ENCODE data around the gene BFAR. TPM values are rescaled to one million over a fixed set of nuclear protein-coding genes. Genes with fewer than 3 reads are reported as not detected.
"Not testable (repeated sequence)": the region's sequence is repeated elsewhere in the genome, so short reads cannot be mapped to it uniquely, and the experiment has no call there.

The BFAR gene
- total RNA-seq, 8 experiments from 2014 or later, result 30.8 to 56.2 (median 46.0) TPM

DNA sequence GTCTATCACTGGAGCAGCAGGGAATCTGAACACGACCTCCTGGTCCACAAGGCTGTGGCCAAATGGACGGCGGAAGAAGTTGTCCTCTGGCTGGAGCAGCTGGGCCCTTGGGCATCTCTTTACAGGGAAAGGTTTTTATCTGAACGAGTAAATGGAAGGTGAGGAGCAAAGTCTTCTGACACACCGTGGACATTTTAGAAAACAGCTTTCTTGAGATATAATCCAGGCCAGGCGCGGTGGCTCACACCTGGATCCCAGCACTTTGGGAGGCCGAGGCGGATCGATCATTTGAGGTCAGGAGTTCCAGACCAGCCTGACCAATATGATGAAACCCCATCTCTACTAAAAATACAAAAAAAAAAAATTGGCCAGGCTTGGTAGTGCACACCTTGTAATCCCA, 17.1 kb downstream of the BFAR start:
- Histone ChIP-seq H3K4me1 (replicated peaks in 1 of 2) (no peaks in the 10 kb centered on the region), H3K27ac (no peak overlapping the region), H3K4me3 (no peak overlapping the region)
- no peak for ATAC-seq (replicated peaks in 6 of 8)
- in situ Hi-C loops (cut with MboI; ENCODE audit: low pct_unique_long_range_greater_than_20kb in 2 of 9, low sequenced_read_pairs in 9 of 9, unreplicated experiment in 9 of 9), result no loop called here
- WGBS, 10 experiments, result 70 to 100% (median 100%) methylated on average over 1 to 5 of the region's 10 CpGs; no CpG with 5 or more reads in 3 of the 10 experiments

DNA sequence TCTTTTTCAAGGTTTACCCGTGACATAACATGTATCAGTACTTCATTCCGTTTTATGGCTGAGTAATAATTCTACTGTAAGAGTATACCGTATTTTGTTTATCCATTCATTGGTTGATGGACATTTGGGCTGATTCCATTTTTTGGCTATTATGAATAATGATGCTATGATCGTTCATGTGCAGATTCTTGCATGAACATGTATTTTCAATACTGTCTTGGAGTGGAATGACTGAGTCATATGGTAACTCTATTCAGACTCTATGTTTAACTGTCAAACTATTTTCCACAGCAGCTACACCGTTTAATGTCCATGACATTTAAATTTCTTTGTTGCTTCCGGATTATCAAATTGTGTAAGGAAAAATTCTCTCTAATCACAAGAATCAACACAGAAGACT, 17.9 kb downstream of the BFAR start:
- no peaks in the 10 kb centered on the region for H3K4me1 ChIP-seq (replicated peaks in 1 of 2)
- in situ Hi-C loops (cut with MboI; ENCODE audit: low pct_unique_long_range_greater_than_20kb in 2 of 9, low sequenced_read_pairs in 9 of 9, unreplicated experiment in 9 of 9), result no loop called here
- no peak overlapping the region for H3K27ac ChIP-seq
- WGBS, 10 experiments, result 48 to 100% (median 88%) methylated on average over 3 to 6 of the region's 6 CpGs; no CpG with 5 or more reads in 1 of the 10 experiments
- no peak overlapping the region for H3K4me3 ChIP-seq
- ATAC-seq (replicated peaks in 6 of 8), result peak in 1 of 8 experiments; percentile 45

DNA sequence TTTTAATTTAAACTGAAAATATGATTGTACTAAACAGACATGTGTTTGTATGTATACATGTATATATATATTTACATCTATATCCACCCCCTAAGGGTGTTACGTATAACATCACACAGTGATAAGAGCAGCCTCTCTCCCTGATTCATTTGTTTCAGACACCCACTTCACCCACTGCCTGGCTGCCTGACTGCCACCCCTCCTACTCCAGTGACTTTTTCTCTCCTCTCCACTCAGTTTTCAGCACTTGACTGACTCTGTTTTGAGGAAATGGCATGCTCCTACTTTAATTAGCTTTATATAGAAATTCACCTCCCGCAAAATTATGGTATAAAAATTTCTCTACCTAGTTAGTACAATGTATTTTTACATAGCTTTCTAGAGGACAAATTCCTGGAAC, 20.0 kb downstream of the BFAR start:
- in situ Hi-C loops (cut with MboI; ENCODE audit: low pct_unique_long_range_greater_than_20kb in 2 of 9, low sequenced_read_pairs in 9 of 9, unreplicated experiment in 9 of 9), result no loop called here
- WGBS, 10 experiments, result 89 to 100% (median 100%) methylated on average over 1 to 2 of the region's 2 CpGs; no CpG with 5 or more reads in 1 of the 10 experiments
- H3K4me1 ChIP-seq (replicated peaks in 1 of 2), result no peaks in the 10 kb centered on the region
- no peak overlapping the region for H3K27ac ChIP-seq
- H3K4me3 ChIP-seq, result no peak overlapping the region
- ATAC-seq (replicated peaks in 6 of 8), result no peak

DNA sequence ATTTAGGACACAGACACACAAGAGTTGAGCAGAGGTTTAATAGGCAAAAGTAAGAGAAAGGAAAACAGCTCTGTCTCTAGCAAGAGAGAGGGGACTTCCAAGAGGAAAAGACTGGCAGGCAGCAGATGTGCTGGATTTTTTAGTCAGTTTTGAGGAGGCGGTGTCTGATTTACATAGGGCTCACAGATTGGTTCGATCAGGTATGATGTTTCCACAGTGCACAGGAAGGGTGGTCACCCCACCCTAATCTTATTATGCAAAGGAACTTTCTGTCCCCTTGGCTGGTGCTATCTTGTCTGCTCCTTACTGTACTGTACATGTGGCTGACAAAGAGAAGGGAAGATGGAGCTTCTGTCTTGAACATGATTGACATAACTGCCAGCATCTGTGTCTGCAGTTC, 25.3 kb downstream of the BFAR start:
- in situ Hi-C loops (cut with MboI; ENCODE audit: low pct_unique_long_range_greater_than_20kb in 2 of 9, low sequenced_read_pairs in 9 of 9, unreplicated experiment in 9 of 9), result no loop called here
- H3K4me3 ChIP-seq, result no peak overlapping the region

DNA sequence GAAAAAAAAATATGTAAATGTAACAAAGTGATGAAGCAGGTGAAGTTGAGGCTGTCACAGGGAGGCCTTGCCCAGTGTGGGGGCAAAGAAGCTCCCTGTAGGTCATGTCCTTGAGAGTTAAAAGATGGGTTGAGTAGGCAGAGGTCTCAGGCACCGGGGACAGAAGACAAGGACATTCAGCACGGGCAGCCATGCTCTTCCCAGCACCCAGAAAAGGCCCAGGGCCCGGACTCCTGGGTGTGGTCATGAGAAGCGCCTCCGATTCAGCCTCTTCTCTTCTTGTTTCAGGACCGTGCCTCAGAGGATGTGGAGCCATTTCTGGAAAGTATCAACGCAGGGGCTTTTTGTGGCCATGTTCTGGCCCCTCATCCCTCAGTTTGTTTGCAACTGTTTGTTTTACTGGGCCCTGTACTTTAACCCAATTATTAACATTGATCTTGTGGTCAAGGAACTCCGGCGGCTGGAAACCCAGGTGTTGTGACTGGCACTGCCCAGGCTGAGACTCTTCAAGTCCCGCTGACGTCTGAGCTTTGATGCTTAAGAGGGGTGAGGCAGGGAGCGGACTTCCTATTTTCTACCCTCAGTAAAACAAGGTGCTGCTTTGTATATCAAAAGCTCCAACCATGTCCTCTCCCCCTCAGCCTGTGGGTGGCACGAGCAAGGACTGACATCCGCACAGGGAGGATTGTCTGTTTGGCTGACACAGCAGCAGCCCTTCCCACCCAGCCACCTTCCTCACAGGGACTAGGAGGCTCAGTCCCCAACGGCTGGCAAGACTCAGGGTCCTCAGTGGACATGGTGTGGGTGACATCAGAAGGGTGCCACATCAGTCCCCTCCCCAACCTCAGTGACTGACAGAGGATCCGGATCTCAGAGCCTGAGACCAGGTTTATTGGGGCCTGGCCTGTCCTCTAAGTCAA, 34.9 kb downstream of the BFAR start:
- Histone ChIP-seq H3K27ac (no peak overlapping the region), H3K4me1 (replicated peaks in 1 of 2) (no peaks in the 10 kb centered on the region), H3K4me3 (no peak overlapping the region)
- 80 to 100% (median 94%) methylated on average over 1 to 10 of the region's 16 CpGs; no CpG with 5 or more reads in 4 of the 10 experiments for WGBS, 10 experiments
- in situ Hi-C loops (cut with MboI; ENCODE audit: low pct_unique_long_range_greater_than_20kb in 2 of 9, low sequenced_read_pairs in 9 of 9, unreplicated experiment in 9 of 9), result no loop called here
- ATAC-seq (replicated peaks in 6 of 8), result no peak

More for the DNA sequence above, 25.3 kb downstream of the BFAR start:
- Histone ChIP-seq H3K27ac (no peak overlapping the region), H3K4me1 (replicated peaks in 1 of 2) (no peaks in the 10 kb centered on the region)
- 59 to 100% (median 66%) methylated on average over 1 to 2 of the region's 2 CpGs; no CpG with 5 or more reads in 6 of the 10 experiments for WGBS, 10 experiments
- ATAC-seq (replicated peaks in 6 of 8), result peak in 3 of 8 experiments; percentile 99

DNA sequence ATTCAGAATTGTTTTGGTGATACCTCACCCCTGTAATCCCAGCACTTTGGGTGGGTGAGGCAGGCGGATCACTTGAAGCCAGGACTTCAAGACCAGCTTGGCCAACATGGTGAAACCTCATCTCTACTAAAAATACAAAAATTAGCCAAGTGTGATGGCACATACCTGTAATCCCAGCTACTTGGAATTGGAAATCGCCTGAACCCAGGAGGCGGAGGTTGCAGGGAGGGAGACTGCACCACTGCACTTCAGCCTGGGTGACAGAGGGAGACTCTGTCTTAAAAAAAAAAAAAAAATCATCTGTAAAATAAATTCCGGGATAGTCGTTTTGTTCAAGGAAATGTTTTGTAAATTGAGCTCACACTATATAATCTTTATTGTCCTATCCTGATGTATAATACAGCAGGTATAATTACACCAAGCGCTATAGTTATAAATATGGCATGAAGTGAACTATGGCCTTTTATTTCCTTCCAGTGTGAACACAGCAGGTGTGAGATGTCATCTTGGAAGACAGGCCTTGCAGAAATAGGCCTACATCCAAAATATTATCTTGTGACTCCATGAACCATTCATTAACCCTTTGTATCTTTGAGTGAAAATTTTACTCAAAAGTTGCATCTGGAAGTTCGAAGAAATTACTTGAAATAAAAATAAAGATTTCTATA, 35.9 kb downstream of the BFAR start:
- 77 to 100% (median 96%) methylated on average over 1 to 6 of the region's 7 CpGs for WGBS, 10 experiments
- in situ Hi-C loops (cut with MboI; ENCODE audit: low pct_unique_long_range_greater_than_20kb in 2 of 9, low sequenced_read_pairs in 9 of 9, unreplicated experiment in 9 of 9), result no loop called here
- Histone ChIP-seq H3K27ac (no peak overlapping the region), H3K4me3 (no peak overlapping the region), H3K4me1 (replicated peaks in 1 of 2) (no peaks in the 10 kb centered on the region)
- ATAC-seq (replicated peaks in 6 of 8), result no peak

DNA sequence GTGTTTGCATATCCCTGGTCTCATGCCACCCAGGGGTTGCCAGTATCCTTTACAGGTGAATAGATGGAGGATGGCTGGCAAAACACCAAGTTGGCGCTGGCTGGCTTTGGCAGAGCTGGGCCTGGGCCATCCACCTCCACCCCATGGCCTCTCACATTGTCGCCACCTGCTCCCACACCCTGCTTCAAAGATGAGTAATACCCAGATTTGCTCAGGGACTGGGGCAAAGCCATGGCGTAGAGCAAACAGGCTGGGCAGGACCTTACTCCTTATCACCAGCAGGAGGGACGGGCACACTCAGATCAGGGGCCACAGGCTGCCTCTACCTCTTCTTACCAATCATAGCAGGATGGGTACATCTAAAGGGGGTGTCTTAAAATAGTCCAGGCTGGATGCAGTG, 37.0 kb downstream of the BFAR start:
- Histone ChIP-seq H3K4me1 (replicated peaks in 1 of 2) (no peaks in the 10 kb centered on the region), H3K4me3 (no peak overlapping the region), H3K27ac (no peak overlapping the region)
- ATAC-seq (replicated peaks in 6 of 8), result no peak
- WGBS, 10 experiments, result 88 to 100% (median 100%) methylated on average over 1 to 2 of the region's 4 CpGs; no CpG with 5 or more reads in 7 of the 10 experiments
- in situ Hi-C loops (cut with MboI; ENCODE audit: low pct_unique_long_range_greater_than_20kb in 2 of 9, low sequenced_read_pairs in 9 of 9, unreplicated experiment in 9 of 9), result no loop called here

DNA sequence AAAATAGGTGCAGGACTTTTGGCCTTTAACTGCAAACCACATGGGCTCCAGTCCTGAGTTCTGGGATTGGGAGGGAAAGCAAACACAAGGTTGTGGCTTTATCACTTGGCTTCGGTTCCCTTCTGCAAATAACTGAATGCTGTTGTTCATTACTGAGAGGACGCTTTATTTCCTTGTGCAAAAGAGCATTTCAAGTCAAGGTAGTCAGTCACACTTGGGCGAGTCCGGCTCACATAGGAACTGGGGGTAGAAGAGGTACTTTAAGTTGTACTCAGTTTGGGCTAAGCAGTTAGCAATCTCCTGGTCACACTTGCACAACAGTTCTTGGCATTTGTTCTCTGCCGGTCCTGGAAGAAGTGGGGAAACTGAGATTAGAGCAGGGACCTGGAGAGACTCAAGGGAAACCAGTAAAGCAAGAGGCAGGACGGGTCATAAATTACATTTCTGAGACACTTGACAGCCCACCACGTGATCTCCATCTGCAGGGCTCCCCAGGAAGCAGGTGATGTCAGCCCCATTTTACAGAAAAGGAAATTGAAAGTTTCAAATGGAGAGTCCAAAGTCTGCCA, 39.7 kb downstream of the BFAR start:
- 20 to 90% (median 70%) methylated on average over 1 to 5 of the region's 7 CpGs for WGBS, 10 experiments
- Histone ChIP-seq H3K4me1 (replicated peaks in 1 of 2) (no peaks in the 10 kb centered on the region), H3K4me3 (no peak overlapping the region), H3K27ac (no peak overlapping the region)
- in situ Hi-C loops (cut with MboI; ENCODE audit: low pct_unique_long_range_greater_than_20kb in 2 of 9, low sequenced_read_pairs in 9 of 9, unreplicated experiment in 9 of 9), result no loop called here
- no peak for ATAC-seq (replicated peaks in 6 of 8)

DNA sequence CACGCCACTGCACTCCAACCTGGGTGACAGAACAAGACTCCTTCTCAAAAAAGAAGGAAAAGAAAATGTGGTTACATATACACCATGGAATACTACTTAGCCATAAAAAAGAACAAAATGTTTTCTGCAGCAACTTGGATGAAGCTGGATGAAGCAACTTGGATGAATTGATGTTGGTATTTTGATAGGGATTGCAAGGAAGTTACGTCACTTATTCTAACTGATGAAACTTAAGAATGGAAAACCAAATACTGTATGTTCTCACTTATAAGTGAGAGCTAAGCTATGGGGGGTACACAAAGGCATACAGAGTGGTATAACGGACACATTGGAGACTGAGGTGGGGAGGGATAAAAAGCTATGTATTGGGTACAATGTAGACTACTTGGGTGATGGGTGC, 43.9 kb downstream of the BFAR start:
- no peak overlapping the region for H3K4me3 ChIP-seq
- no peak for ATAC-seq (replicated peaks in 6 of 8)
- H3K27ac ChIP-seq, result no peak overlapping the region
- WGBS, 10 experiments, result 38 to 100% (median 76%) methylated on average over 1 to 2 of the region's 3 CpGs; no CpG with 5 or more reads in 1 of the 10 experiments
- in situ Hi-C loops (cut with MboI; ENCODE audit: low pct_unique_long_range_greater_than_20kb in 2 of 9, low sequenced_read_pairs in 9 of 9, unreplicated experiment in 9 of 9), result no loop called here
- no peaks in the 10 kb centered on the region for H3K4me1 ChIP-seq (replicated peaks in 1 of 2)

DNA sequence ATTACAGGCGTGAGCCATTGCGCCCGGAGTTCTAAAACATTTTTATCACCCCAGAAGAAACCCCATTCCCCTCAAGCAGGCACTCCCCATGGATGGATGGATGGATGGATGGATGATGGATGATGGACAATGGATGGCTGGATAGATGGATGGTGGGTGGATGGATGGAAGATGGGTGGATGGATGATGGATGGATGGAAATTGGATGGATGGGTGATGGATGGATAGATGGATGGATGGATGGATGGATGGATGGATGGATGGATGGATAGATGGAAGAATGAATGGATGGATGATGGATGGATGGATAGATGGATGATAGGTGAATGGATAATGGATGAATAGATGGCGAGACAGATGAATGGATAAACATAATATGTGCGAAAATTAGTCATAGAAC, 44.9 kb downstream of the BFAR start:
- 55 to 93% (median 81%) methylated on average over 2 to 5 of the region's 5 CpGs; no CpG with 5 or more reads in 1 of the 10 experiments for WGBS, 10 experiments
- no peak overlapping the region for H3K27ac ChIP-seq
- no peaks in the 10 kb centered on the region for H3K4me1 ChIP-seq (replicated peaks in 1 of 2)
- in situ Hi-C loops (cut with MboI; ENCODE audit: low pct_unique_long_range_greater_than_20kb in 2 of 9, low sequenced_read_pairs in 9 of 9, unreplicated experiment in 9 of 9), result no loop called here
- ATAC-seq (replicated peaks in 6 of 8), result no peak
- no peak overlapping the region for H3K4me3 ChIP-seq

DNA sequence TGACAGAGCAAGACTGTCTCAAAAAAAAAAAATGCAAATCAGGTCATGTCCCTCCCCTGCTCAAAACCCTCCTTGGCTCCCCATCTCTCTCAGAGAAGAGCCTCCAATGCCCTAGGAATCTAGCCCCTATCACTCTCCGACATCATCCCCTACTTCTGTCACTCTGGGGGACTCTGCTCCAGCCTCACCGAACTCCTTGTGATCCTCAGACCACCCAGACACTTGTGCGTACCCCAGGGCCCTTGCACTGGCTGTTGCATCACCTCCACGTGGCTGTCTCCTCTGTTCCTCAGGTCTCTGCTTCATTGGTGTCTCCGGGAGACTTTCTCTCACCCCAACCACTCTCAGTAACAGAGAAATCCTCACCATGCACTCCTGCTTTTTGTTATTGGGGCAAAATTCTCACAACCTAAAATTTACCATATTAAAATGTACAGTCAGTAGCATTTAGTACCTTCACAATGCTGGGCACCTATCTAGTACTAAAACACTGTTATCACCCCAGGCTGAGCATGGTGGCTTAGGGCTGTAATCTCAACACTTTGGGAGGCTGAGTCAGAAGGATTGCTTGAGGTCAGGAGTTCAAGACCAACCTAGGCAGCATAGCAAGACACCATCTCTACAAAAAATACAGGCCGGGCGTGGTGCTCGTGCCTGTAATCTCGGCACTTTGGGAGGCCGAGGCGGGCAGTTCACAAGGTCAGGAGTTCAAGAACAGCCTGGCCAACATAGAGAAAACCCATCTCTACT, 46.2 kb downstream of the BFAR start:
- Histone ChIP-seq H3K27ac (no peak overlapping the region), H3K4me3 (no peak overlapping the region), H3K4me1 (replicated peaks in 1 of 2) (no peaks in the 10 kb centered on the region)
- WGBS, 10 experiments, result 50 to 83% (median 72%) methylated on average over 1 to 7 of the region's 11 CpGs; no CpG with 5 or more reads in 2 of the 10 experiments
- ATAC-seq (replicated peaks in 6 of 8), result no peak
- in situ Hi-C loops (cut with MboI; ENCODE audit: low pct_unique_long_range_greater_than_20kb in 2 of 9, low sequenced_read_pairs in 9 of 9, unreplicated experiment in 9 of 9), result no loop called here

DNA sequence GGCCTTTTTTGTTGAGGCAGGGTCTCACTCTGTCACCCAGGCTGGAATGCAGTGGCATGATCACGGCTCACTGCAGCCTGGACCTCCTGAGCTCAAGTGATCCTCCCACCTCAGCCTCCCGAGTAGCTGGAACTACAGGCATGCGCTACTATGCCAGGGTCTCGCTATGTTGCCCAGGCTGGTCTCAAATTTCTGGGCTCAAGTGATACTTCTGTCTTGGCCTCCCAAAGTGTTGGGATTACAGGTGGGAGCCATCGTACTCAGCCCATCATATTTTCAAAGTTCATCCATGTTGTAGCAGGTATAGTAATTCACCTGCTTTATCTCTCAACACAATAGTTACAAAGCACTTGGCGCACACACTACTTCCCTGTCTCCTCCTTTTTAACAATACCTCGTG, 47.6 kb downstream of the BFAR start:
- in situ Hi-C loops (cut with MboI; ENCODE audit: low pct_unique_long_range_greater_than_20kb in 2 of 9, low sequenced_read_pairs in 9 of 9, unreplicated experiment in 9 of 9); H3K4me3 ChIP-seq; H3K4me1 ChIP-seq (replicated peaks in 1 of 2); H3K27ac ChIP-seq; ATAC-seq (replicated peaks in 6 of 8): not testable (repeated sequence)
- WGBS, 10 experiments, result 33 to 91% (median 74%) methylated on average over 1 to 5 of the region's 7 CpGs; no CpG with 5 or more reads in 3 of the 10 experiments
